GM19035 (cell line): ENCODE data around the gene CFAP69.
A peak's percentile ranks its signal among the peaks of the same experiment; 100 is the strongest.
"Not testable (repeated sequence)": the region's sequence is repeated elsewhere in the genome, so short reads cannot be mapped to it uniquely, and the experiment has no call there.

ENCODE experiments used
- ATAC-seq: cut with Tn5 transposase; IDR thresholded peaks from one replicate; pipeline ENCODE4 v1.9.1; 2021; ENCODE audit not compliant: unreplicated experiment

Gene CFAP69

GRCh38 chr7:90337106-90337505, 92.1 kb downstream of the CFAP69 start:
- ATAC-seq, result no peak

- no peak for ATAC-seq
Measured at GRCh38 chr7:90345016-90345415, 100.0 kb downstream of the CFAP69 start.

- ATAC-seq, result peak; percentile 6
Measured at GRCh38 chr7:90345595-90346335, 100.8 kb downstream of the CFAP69 start.

- peak; percentile 97 for ATAC-seq
Measured at GRCh38 chr7:90346336-90347125, 101.6 kb downstream of the CFAP69 start, which contains the start of gene GTPBP10. Gene GTPBP10, plus strand, starts transcription at chr7:90346716. Its CDS starts 26 bp downstream, at chr7:90346742.

- no peak for ATAC-seq
Measured at GRCh38 chr7:90347759-90348158, 102.8 kb downstream of the CFAP69 start.

GRCh38 chr7:90349305-90349704, 104.3 kb downstream of the CFAP69 start:
- ATAC-seq, result no peak

- not testable (repeated sequence) for ATAC-seq
Measured at GRCh38 chr7:90350032-90350431, 105.1 kb downstream of the CFAP69 start.

- ATAC-seq, result no peak
Measured at GRCh38 chr7:90351987-90352386, 107.0 kb downstream of the CFAP69 start.
